ENCODE data around the gene PEX5L. TPM values are rescaled to one million over a fixed set of nuclear protein-coding genes. Genes with fewer than 3 reads are reported as not detected.
"Not testable (repeated sequence)": the region's sequence is repeated elsewhere in the genome, so short reads cannot be mapped to it uniquely, and the experiment has no call there.

Gene PEX5L
- polyA plus RNA-seq, 1 donor: 0.61 TPM

DNA sequence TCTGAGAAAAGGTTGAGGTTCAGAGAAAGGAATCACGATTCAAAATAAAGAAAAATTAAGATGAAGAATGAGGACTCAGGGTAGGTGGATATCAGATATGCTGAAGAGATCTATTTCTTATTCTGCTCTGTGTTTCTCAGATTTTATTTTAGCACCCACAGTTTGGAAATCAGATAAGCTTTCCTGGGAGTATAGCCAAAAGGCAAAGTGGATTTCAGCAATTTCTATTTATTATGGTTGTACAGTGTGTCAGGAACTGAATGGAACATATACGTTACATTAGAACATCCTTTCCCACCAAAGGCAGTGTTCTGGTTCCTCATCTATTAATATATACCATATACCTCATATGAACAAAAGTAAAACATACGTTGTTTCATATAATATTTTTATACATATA is 18.9 kb downstream of the PEX5L start:
- no peak for DNase-seq
- Histone ChIP-seq H3K27ac (ENCODE audit: low read length) (no peak overlapping the region), H3K4me1 (ENCODE audit: control insufficient read depth, insufficient read depth, low read length) (no peaks in the 10 kb centered on the region), H3K36me3 (ENCODE audit: control insufficient read depth, insufficient read depth, low read length) (no peaks in the 10 kb centered on the region), H3K4me3 (ENCODE audit: low read length) (no peak overlapping the region), H3K27me3 (ENCODE audit: control insufficient read depth, insufficient read depth, low read length) (no peaks in the 10 kb centered on the region), H3K9me3 (ENCODE audit: control insufficient read depth, low read depth, low read length) (no peaks in the 10 kb centered on the region)
- 95% methylated on average over 2 of the region's 3 CpGs for WGBS (ENCODE audit: insufficient coverage, low lambda C conversion rate)

GRCh38 chr3:180011927-180012326 is 24.8 kb downstream of the PEX5L start:
- no peak overlapping the region for H3K4me3 ChIP-seq (ENCODE audit: low read length)
- DNase-seq: no peak

GRCh38 chr3:180008318-180008717 is 28.4 kb downstream of the PEX5L start:
- not testable (repeated sequence) for H3K4me1 ChIP-seq (ENCODE audit: control insufficient read depth, insufficient read depth, low read length); H3K4me3 ChIP-seq (ENCODE audit: low read length); H3K27ac ChIP-seq (ENCODE audit: low read length); H3K36me3 ChIP-seq (ENCODE audit: control insufficient read depth, insufficient read depth, low read length); H3K9me3 ChIP-seq (ENCODE audit: control insufficient read depth, low read depth, low read length); H3K27me3 ChIP-seq (ENCODE audit: control insufficient read depth, insufficient read depth, low read length); DNase-seq
- no CpG with 5 or more reads among the region's 3 CpGs for WGBS (ENCODE audit: insufficient coverage, low lambda C conversion rate)

More at GRCh38 chr3:180011927-180012326, 24.8 kb downstream of the PEX5L start:
- Histone ChIP-seq H3K9me3 (ENCODE audit: control insufficient read depth, low read depth, low read length) (no peaks in the 10 kb centered on the region), H3K27me3 (ENCODE audit: control insufficient read depth, insufficient read depth, low read length) (no peaks in the 10 kb centered on the region), H3K36me3 (ENCODE audit: control insufficient read depth, insufficient read depth, low read length) (no peaks in the 10 kb centered on the region), H3K27ac (ENCODE audit: low read length) (no peak overlapping the region), H3K4me1 (ENCODE audit: control insufficient read depth, insufficient read depth, low read length) (no peaks in the 10 kb centered on the region)
- 52% methylated on average over 2 of the region's 3 CpGs for WGBS (ENCODE audit: insufficient coverage, low lambda C conversion rate)

- no peaks in the 10 kb centered on the region for H3K9me3 ChIP-seq (ENCODE audit: control insufficient read depth, low read depth, low read length)
- DNase-seq: no peak
- 80% methylated on average over 1 of the region's 2 CpGs for WGBS (ENCODE audit: insufficient coverage, low lambda C conversion rate)
- H3K4me3 ChIP-seq (ENCODE audit: low read length): no peak overlapping the region
- no peak overlapping the region for H3K27ac ChIP-seq (ENCODE audit: low read length)
- H3K4me1 ChIP-seq (ENCODE audit: control insufficient read depth, insufficient read depth, low read length): no peaks in the 10 kb centered on the region
- H3K36me3 ChIP-seq (ENCODE audit: control insufficient read depth, insufficient read depth, low read length): no peaks in the 10 kb centered on the region
- no peaks in the 10 kb centered on the region for H3K27me3 ChIP-seq (ENCODE audit: control insufficient read depth, insufficient read depth, low read length)
These were observed 32.2 kb downstream of the PEX5L start for GRCh38 chr3:180004542-180004941.

DNA sequence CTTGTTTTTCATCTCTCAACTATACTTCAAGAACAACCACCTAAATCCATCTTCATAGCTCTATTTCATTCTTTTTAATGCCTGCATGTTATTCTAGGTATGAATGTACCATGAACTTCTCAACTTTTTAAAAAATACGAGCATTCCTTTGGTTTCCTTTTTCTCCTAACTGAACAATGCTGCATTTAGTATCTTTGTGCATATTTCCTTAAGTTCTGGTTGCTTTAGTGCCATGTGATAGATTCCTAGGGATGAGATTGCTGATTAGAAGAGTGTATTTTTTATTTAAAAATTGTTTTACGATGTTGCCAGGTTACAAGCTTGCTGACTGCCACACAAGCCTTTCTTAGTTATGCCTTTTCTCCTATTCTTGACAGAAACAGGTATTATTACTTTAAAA is 34.7 kb downstream of the PEX5L start:
- no peak overlapping the region for H3K27ac ChIP-seq (ENCODE audit: low read length)
- H3K4me1 ChIP-seq (ENCODE audit: control insufficient read depth, insufficient read depth, low read length): no peaks in the 10 kb centered on the region
- DNase-seq: no peak
- H3K36me3 ChIP-seq (ENCODE audit: control insufficient read depth, insufficient read depth, low read length): no peaks in the 10 kb centered on the region
- H3K4me3 ChIP-seq (ENCODE audit: low read length): no peak overlapping the region
- H3K9me3 ChIP-seq (ENCODE audit: control insufficient read depth, low read depth, low read length): no peaks in the 10 kb centered on the region
- WGBS (ENCODE audit: insufficient coverage, low lambda C conversion rate): 56% methylated on average over 1 of the region's 2 CpGs
- H3K27me3 ChIP-seq (ENCODE audit: control insufficient read depth, insufficient read depth, low read length): no peaks in the 10 kb centered on the region

GRCh38 chr3:180000500-180000899 is 36.2 kb downstream of the PEX5L start:
- Histone ChIP-seq H3K4me1 (ENCODE audit: control insufficient read depth, insufficient read depth, low read length) (no peaks in the 10 kb centered on the region), H3K27me3 (ENCODE audit: control insufficient read depth, insufficient read depth, low read length) (no peaks in the 10 kb centered on the region), H3K27ac (ENCODE audit: low read length) (no peak overlapping the region), H3K36me3 (ENCODE audit: control insufficient read depth, insufficient read depth, low read length) (no peaks in the 10 kb centered on the region), H3K9me3 (ENCODE audit: control insufficient read depth, low read depth, low read length) (no peaks in the 10 kb centered on the region), H3K4me3 (ENCODE audit: low read length) (no peak overlapping the region)
- DNase-seq: no peak
- no CpG with 5 or more reads among the region's 4 CpGs for WGBS (ENCODE audit: insufficient coverage, low lambda C conversion rate)

GRCh38 chr3:179995406-179995805 is 41.3 kb downstream of the PEX5L start:
- Histone ChIP-seq H3K4me3 (ENCODE audit: low read length) (no peak overlapping the region), H3K27me3 (ENCODE audit: control insufficient read depth, insufficient read depth, low read length) (no peaks in the 10 kb centered on the region), H3K27ac (ENCODE audit: low read length) (no peak overlapping the region), H3K4me1 (ENCODE audit: control insufficient read depth, insufficient read depth, low read length) (no peaks in the 10 kb centered on the region), H3K9me3 (ENCODE audit: control insufficient read depth, low read depth, low read length) (no peaks in the 10 kb centered on the region), H3K36me3 (ENCODE audit: control insufficient read depth, insufficient read depth, low read length) (no peaks in the 10 kb centered on the region)
- 100% methylated on average over 1 of the region's 2 CpGs for WGBS (ENCODE audit: insufficient coverage, low lambda C conversion rate)
- DNase-seq: no peak

DNA sequence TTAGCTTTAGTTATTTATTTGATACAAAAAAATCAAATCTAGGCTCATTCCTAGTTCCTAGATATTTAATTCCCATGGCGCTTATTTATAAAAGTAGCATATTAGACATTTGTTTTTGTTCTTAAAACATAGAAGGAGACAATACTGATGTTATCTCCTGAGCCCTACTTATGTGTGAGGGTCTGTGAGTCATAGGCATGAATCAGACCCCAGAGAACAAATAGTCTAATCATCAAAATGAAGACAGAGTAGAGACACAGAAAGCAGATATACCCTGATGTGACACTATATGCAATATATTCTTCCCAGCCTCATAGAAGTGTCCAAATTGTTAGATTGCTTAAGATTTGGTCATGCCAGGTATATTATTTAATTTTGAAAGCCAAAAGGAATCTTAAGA is 44.9 kb downstream of the PEX5L start:
- Histone ChIP-seq H3K4me3 (ENCODE audit: low read length) (no peak overlapping the region), H3K27me3 (ENCODE audit: control insufficient read depth, insufficient read depth, low read length) (no peaks in the 10 kb centered on the region), H3K27ac (ENCODE audit: low read length) (no peak overlapping the region), H3K36me3 (ENCODE audit: control insufficient read depth, insufficient read depth, low read length) (no peaks in the 10 kb centered on the region), H3K4me1 (ENCODE audit: control insufficient read depth, insufficient read depth, low read length) (no peaks in the 10 kb centered on the region), H3K9me3 (ENCODE audit: control insufficient read depth, low read depth, low read length) (no peaks in the 10 kb centered on the region)
- DNase-seq: no peak
- no CpG with 5 or more reads among the region's 1 CpG for WGBS (ENCODE audit: insufficient coverage, low lambda C conversion rate)

DNA sequence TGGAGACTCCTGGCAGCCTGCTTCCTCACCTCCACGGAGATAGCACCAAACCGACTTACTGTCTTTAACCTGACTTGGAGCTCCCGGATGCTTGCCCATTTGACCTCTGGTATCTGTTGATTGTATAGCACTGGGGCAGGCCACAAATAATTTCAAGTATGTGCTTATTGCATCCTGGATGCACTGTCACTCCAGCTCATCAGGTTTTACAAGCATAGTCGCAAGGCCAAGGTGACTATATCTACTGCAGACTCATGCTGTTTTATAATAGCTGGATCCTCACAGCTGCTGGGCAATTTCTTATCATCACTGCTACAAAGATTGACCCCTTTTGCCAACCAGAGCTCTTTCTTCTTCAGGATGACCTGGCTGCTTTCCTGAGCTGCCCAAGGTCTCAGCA is 45.6 kb downstream of the PEX5L start:
- Histone ChIP-seq H3K27me3 (ENCODE audit: control insufficient read depth, insufficient read depth, low read length) (no peaks in the 10 kb centered on the region), H3K4me3 (ENCODE audit: low read length) (no peak overlapping the region), H3K9me3 (ENCODE audit: control insufficient read depth, low read depth, low read length) (no peaks in the 10 kb centered on the region), H3K4me1 (ENCODE audit: control insufficient read depth, insufficient read depth, low read length) (no peaks in the 10 kb centered on the region), H3K36me3 (ENCODE audit: control insufficient read depth, insufficient read depth, low read length) (no peaks in the 10 kb centered on the region), H3K27ac (ENCODE audit: low read length) (no peak overlapping the region)
- 60% methylated on average over 2 of the region's 4 CpGs for WGBS (ENCODE audit: insufficient coverage, low lambda C conversion rate)
- no peak for DNase-seq

DNA sequence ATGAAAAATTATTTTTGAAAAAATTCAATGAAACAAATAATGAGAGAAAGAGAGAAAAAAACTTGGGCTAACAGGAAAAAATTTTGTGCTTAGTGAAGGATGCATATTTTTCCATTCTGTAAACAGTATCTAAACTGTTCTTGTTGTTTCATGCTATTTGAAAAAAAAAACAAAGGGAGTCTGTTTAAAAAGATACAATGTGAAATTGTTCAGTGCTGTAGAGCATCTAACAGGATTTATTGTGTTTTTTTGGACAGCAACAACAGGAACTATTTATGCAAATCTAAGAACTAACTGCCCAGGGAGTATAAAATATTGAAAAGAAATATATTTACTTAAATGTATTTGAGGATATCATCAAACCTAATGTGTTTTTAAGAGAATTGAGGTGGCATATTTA is 55.1 kb downstream of the PEX5L start:
- H3K27ac ChIP-seq (ENCODE audit: low read length): no peak overlapping the region
- DNase-seq: no peak
- H3K4me1 ChIP-seq (ENCODE audit: control insufficient read depth, insufficient read depth, low read length): no peaks in the 10 kb centered on the region
- H3K36me3 ChIP-seq (ENCODE audit: control insufficient read depth, insufficient read depth, low read length): no peaks in the 10 kb centered on the region
- no peak overlapping the region for H3K4me3 ChIP-seq (ENCODE audit: low read length)
- no peaks in the 10 kb centered on the region for H3K27me3 ChIP-seq (ENCODE audit: control insufficient read depth, insufficient read depth, low read length)
- no peaks in the 10 kb centered on the region for H3K9me3 ChIP-seq (ENCODE audit: control insufficient read depth, low read depth, low read length)

- WGBS (ENCODE audit: insufficient coverage, low lambda C conversion rate): 0% methylated on average over 1 of the region's 3 CpGs
- Histone ChIP-seq H3K36me3 (ENCODE audit: control insufficient read depth, insufficient read depth, low read length) (no peaks in the 10 kb centered on the region), H3K4me1 (ENCODE audit: control insufficient read depth, insufficient read depth, low read length) (no peaks in the 10 kb centered on the region), H3K27ac (ENCODE audit: low read length) (no peak overlapping the region), H3K9me3 (ENCODE audit: control insufficient read depth, low read depth, low read length) (no peaks in the 10 kb centered on the region), H3K4me3 (ENCODE audit: low read length) (no peak overlapping the region), H3K27me3 (ENCODE audit: control insufficient read depth, insufficient read depth, low read length) (no peaks in the 10 kb centered on the region)
- no peak for DNase-seq
These were observed 59.4 kb downstream of the PEX5L start for GRCh38 chr3:179977356-179977755.

Data from large intestine (tissue), 3 donors.